Measurements from ENCODE around the gene CDC42EP2.

Gene CDC42EP2

DNA sequence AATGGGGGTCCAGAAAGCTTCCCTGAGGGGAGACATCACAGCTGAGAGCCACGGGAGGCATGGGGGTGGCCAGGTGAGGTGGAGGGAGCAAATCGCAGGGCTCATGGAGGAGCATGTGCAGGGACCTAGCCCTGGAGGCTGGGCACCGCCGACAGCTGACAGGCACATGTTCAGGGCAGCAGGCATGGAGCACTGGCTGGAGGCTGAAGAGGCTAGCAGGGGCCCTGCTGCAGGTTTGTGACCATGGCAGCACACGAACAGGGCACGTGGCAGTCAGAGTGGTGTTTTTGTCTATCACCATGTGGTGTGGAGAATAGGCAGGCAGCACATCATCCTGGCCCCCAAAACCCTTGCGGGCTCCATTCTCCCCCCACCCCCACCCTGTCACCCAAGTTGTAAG lies 10.1 kb upstream of the CDC42EP2 start:
- TF ChIP-seq GATA2 (IDR thresholded peaks at IDR 0.05; ENCODE audit: low read depth, low read length), result no peak
- no peak for TF ChIP-seq GATA3 (IDR thresholded peaks at IDR 0.05; ENCODE audit: low read depth, low read length)

GRCh38 chr11:65305501-65306268 lies 9.0 kb upstream of the CDC42EP2 start:
- TF ChIP-seq GATA2 (IDR thresholded peaks at IDR 0.05; ENCODE audit: low read depth, low read length) (no peak), GATA3 (IDR thresholded peaks at IDR 0.05; ENCODE audit: low read depth, low read length) (no peak)

GRCh38 chr11:65307298-65308229 lies 7.1 kb upstream of the CDC42EP2 start:
- no peak for TF ChIP-seq GATA2 (IDR thresholded peaks at IDR 0.05; ENCODE audit: low read depth, low read length)
- TF ChIP-seq GATA3 (IDR thresholded peaks at IDR 0.05; ENCODE audit: low read depth, low read length), result no peak

DNA sequence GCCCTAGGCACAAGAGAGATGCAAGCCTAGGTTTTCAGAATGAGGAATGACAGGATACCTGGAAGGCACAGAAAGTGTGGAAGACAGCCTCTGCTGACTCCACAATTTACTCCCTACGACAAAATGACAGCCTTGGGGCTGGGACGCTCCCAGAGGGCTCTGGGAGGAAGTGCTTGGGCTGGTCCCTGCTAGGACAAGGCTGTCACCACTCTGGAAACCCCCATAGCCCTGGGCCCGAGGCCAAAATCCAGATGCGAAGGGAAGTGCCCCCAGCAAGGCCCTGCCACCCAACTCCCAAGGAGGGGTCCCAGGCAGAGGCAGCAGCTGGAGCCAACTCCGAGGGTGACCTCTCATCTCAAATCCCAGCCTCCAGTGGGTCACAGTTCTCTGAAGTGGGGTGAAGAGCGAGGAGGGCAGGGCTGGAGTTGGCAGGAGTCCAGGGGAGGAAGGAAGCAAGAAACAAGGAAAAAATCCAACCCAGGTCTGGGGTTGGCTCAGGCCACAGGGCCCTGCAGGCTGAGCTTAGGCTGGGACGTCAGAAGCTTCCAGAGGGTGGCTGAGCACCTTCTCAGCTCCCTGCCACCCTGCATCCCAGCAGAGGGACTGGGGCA lies 6.3 kb upstream of the CDC42EP2 start:
- TF ChIP-seq GATA3 (IDR thresholded peaks at IDR 0.05; ENCODE audit: low read depth, low read length), result no peak
- no peak for TF ChIP-seq GATA2 (IDR thresholded peaks at IDR 0.05; ENCODE audit: low read depth, low read length)

GRCh38 chr11:65309006-65309405 lies 5.7 kb upstream of the CDC42EP2 start:
- TF ChIP-seq GATA3 (IDR thresholded peaks at IDR 0.05; ENCODE audit: low read depth, low read length) (no peak), GATA2 (IDR thresholded peaks at IDR 0.05; ENCODE audit: low read depth, low read length) (no peak)

DNA sequence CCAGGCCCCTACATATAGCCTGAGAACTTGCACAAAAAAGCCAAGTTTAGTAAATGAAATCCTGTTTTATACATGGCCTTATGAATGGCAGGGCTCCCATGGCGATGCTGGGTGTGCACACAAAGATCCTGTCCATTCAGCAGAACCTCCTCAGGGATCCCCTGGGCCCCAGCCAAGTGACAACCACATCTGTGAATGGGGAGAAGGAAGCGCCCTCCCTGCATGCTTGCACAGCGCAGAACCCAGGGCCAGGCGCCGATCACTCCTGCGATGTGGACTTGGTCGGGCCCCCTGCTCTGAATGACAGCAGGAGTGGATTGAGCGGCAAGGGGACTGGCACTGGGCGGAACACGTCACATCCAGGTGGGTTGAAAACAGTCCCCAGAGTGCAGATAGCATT lies 4.5 kb upstream of the CDC42EP2 start:
- TF ChIP-seq GATA2 (IDR thresholded peaks at IDR 0.05; ENCODE audit: low read depth, low read length) (no peak), GATA3 (IDR thresholded peaks at IDR 0.05; ENCODE audit: low read depth, low read length) (no peak)

GRCh38 chr11:65310736-65311135 lies 3.9 kb upstream of the CDC42EP2 start:
- no peak for TF ChIP-seq GATA3 (IDR thresholded peaks at IDR 0.05; ENCODE audit: low read depth, low read length)
- no peak for TF ChIP-seq GATA2 (IDR thresholded peaks at IDR 0.05; ENCODE audit: low read depth, low read length)

DNA sequence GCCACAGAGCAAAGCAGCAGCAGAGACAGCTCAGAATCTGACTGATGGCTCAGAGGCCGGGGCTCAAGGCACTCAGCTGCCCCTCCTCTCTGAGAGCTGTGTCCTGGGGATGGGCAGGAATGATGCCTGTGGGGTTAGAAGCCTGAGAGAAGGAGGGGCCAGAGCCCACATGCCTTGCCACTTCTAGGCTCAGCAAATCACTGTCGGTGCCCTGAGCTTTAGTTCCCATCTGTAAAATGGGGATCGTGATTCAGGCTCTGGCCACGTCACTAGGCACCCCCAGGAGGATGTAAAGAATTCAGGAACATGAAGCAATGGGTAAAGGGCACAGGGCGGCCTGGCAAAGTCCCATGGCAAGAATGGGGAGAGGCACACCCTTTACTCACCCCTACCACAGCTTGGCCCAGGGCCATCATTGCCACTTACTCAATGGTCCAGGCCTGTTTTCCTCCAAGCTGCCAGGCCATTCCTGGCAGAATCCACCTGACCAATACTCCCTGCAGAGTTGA lies 3.4 kb upstream of the CDC42EP2 start:
- no peak for TF ChIP-seq GATA2 (IDR thresholded peaks at IDR 0.05; ENCODE audit: low read depth, low read length)
- no peak for TF ChIP-seq GATA3 (IDR thresholded peaks at IDR 0.05; ENCODE audit: low read depth, low read length)

DNA sequence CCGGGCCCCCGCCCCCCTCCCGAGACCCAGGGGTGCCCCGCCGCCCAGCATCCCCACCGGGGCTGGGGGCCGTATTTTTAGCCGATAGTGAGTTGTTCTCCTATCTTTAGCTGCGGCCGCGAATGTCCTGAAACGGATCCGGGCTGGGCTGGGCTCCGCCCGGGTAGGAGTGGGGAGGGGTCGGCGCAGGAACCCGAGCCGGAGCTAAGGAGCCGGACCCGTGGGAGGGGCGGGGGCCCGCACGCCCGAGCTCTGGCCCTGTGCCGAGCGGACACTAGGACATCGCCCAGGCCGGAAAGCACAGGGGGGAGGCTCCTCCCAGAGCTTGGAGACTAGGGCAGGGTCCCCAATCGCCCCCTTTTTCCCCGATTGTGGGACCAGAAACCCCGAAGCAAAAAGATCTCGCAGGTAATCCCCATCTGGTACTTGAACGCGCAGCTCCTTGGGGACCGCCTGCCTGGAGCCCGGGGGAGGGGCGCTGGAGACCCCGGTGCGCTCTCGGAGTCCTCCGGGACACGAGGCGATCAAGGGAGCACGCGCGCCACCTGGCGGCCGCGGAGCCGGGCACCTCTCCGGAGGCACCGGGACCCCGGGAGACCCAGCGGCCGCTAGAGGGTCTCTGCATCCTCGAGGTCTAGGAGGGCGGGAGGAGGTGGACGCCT lies 669 bp downstream of the CDC42EP2 start:
- TF ChIP-seq GATA2 (IDR thresholded peaks at IDR 0.05; ENCODE audit: low read depth, low read length) (no peak), GATA3 (IDR thresholded peaks at IDR 0.05; ENCODE audit: low read depth, low read length) (no peak)

DNA sequence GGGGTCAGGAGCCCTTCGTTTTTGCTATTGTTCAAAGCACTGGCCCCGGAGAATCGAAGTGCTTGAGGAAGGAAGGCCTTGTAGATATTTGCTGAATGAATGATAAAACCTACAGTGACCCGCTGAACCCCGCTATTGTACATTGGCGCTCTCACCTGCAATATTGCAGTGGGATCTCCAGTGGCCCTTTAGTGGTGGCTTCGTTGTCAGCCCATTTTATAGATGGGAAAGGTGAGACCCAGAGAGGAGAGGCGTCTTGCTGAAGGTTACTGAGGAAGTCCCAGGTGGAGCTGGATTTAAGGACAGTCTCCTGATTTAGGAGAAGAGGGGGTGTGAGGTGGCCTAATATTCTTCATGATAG lies 1.2 kb downstream of the CDC42EP2 start:
- no peak for TF ChIP-seq GATA3 (IDR thresholded peaks at IDR 0.05; ENCODE audit: low read depth, low read length)
- TF ChIP-seq GATA2 (IDR thresholded peaks at IDR 0.05; ENCODE audit: low read depth, low read length), result no peak

GRCh38 chr11:65316227-65317024 lies 1.8 kb downstream of the CDC42EP2 start:
- TF ChIP-seq GATA3 (IDR thresholded peaks at IDR 0.05; ENCODE audit: low read depth, low read length) (no peak), GATA2 (IDR thresholded peaks at IDR 0.05; ENCODE audit: low read depth, low read length) (no peak)

GRCh38 chr11:65317025-65317786 lies 2.5 kb downstream of the CDC42EP2 start:
- TF ChIP-seq GATA2 (IDR thresholded peaks at IDR 0.05; ENCODE audit: low read depth, low read length), result no peak
- TF ChIP-seq GATA3 (IDR thresholded peaks at IDR 0.05; ENCODE audit: low read depth, low read length), result no peak

Measured in SH-SY5Y (cell line).